ENCODE measurements around the gene CLCA2.

Gene CLCA2

GRCh38 chr1:86423873-86424272, at the start of gene CLCA2:
CLCA2 (plus strand) TSS chr1:86424171; CDS start chr1:86424248, 77 bp downstream.
- in situ Hi-C loops (cut with MboI; ENCODE audit: low sequenced_read_pairs), result no loop called here

- in situ Hi-C loops (cut with MboI; ENCODE audit: low sequenced_read_pairs), result no loop called here
Observed at GRCh38 chr1:86375688-86376087, 48.3 kb upstream of the CLCA2 start.

- in situ Hi-C loops (cut with MboI; ENCODE audit: low sequenced_read_pairs), result no loop called here
Observed at GRCh38 chr1:86377341-86377740, 46.6 kb upstream of the CLCA2 start.

- in situ Hi-C loops (cut with MboI; ENCODE audit: low sequenced_read_pairs), result no loop called here
Observed at GRCh38 chr1:86378813-86379212, 45.2 kb upstream of the CLCA2 start.

- in situ Hi-C loops (cut with MboI; ENCODE audit: low sequenced_read_pairs), result no loop called here
Observed at GRCh38 chr1:86380257-86380861, 43.6 kb upstream of the CLCA2 start.

GRCh38 chr1:86381223-86381622, 42.7 kb upstream of the CLCA2 start:
- in situ Hi-C loops (cut with MboI; ENCODE audit: low sequenced_read_pairs), result no loop called here

GRCh38 chr1:86382878-86383277, 41.1 kb upstream of the CLCA2 start:
- in situ Hi-C loops (cut with MboI; ENCODE audit: low sequenced_read_pairs), result no loop called here

GRCh38 chr1:86387916-86388627, 35.9 kb upstream of the CLCA2 start:
- in situ Hi-C loops (cut with MboI; ENCODE audit: low sequenced_read_pairs), result no loop called here

- in situ Hi-C loops (cut with MboI; ENCODE audit: low sequenced_read_pairs), result no loop called here
Observed at GRCh38 chr1:86388777-86389176, 35.2 kb upstream of the CLCA2 start.

GRCh38 chr1:86389307-86389706, 34.7 kb upstream of the CLCA2 start:
- in situ Hi-C loops (cut with MboI; ENCODE audit: low sequenced_read_pairs), result no loop called here

- in situ Hi-C loops (cut with MboI; ENCODE audit: low sequenced_read_pairs), result no loop called here
Observed at GRCh38 chr1:86394416-86394815, 29.6 kb upstream of the CLCA2 start.

GRCh38 chr1:86395751-86396497, 28.0 kb upstream of the CLCA2 start, which contains the start of gene ODF2L:
ODF2L (minus strand) TSS chr1:86396323; CDS start chr1:86387027, 9,296 bp downstream.
- in situ Hi-C loops (cut with MboI; ENCODE audit: low sequenced_read_pairs), result no loop called here

GRCh38 chr1:86396498-86396890, 27.5 kb upstream of the CLCA2 start:
- in situ Hi-C loops (cut with MboI; ENCODE audit: low sequenced_read_pairs), result no loop called here

- in situ Hi-C loops (cut with MboI; ENCODE audit: low sequenced_read_pairs), result no loop called here
Observed at GRCh38 chr1:86409416-86410021, 14.5 kb upstream of the CLCA2 start.

GRCh38 chr1:86410879-86411278, 13.1 kb upstream of the CLCA2 start:
- in situ Hi-C loops (cut with MboI; ENCODE audit: low sequenced_read_pairs), result no loop called here

- in situ Hi-C loops (cut with MboI; ENCODE audit: low sequenced_read_pairs), result no loop called here
Observed at GRCh38 chr1:86416343-86416742, 7.6 kb upstream of the CLCA2 start.

GRCh38 chr1:86419277-86419903, 4.6 kb upstream of the CLCA2 start:
- in situ Hi-C loops (cut with MboI; ENCODE audit: low sequenced_read_pairs), result no loop called here

GRCh38 chr1:86421601-86422280, 2.2 kb upstream of the CLCA2 start:
- in situ Hi-C loops (cut with MboI; ENCODE audit: low sequenced_read_pairs), result no loop called here

GRCh38 chr1:86423473-86423872, 498 bp upstream of the CLCA2 start:
- in situ Hi-C loops (cut with MboI; ENCODE audit: low sequenced_read_pairs), result no loop called here

GRCh38 chr1:86429122-86429725, 5.3 kb downstream of the CLCA2 start:
- in situ Hi-C loops (cut with MboI; ENCODE audit: low sequenced_read_pairs), result no loop called here

Measured in HL-60/S4 (cell line).